ENCODE measurements around the gene INAFM2.

INAFM2 gene

DNA sequence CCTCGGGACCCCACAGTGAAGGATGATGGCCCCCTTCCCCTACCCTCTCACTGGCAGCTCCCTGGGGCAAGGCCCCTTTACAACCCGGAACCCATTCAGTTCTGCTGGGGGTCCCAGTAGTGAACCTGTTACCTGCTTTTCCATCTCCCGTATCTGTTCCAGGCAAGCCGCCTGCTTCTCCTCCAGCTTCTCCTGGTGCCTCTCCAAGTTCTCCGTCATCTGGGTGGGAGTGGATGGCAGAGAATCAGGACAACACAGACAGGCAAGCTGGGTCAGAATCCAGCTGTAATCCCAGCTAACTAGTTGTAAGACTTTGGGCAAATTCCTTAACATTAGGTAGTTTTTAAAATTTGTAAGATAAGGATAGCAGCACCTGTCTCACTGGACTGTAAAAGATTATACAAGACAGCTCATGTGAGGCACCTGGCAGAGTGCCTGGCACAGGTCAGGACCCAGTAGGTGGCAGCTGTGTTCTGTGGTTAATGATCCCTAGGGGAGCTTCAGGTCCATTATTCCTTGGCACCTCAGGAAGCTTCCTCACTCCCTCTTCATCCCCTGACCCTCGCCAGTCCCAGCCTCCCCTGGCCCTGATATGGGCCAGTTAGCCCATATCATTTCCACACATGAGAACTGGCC lies 34.2 kb upstream of the INAFM2 start:
- H4K20me1 ChIP-seq (ENCODE audit: insufficient read depth): no peaks in the 10 kb centered on the region
- H3K4me1 ChIP-seq (ENCODE audit: low read depth, poor library complexity, severe bottlenecking): no peaks in the 10 kb centered on the region
- H3K36me3 ChIP-seq (ENCODE audit: insufficient read depth): no peaks in the 10 kb centered on the region
- peaks cover 34% of the 10 kb centered on the region; the same call in 1 of the 2 replicates for H3K27me3 ChIP-seq (ENCODE audit: insufficient read depth, low read depth)
- no peak overlapping the region for H3K9ac ChIP-seq
- no peak overlapping the region for H3K4me3 ChIP-seq (IDR thresholded peaks at IDR 0.05; ENCODE audit: insufficient read depth, low read depth, low read length)
- TF ChIP-seq, protein P1, sequence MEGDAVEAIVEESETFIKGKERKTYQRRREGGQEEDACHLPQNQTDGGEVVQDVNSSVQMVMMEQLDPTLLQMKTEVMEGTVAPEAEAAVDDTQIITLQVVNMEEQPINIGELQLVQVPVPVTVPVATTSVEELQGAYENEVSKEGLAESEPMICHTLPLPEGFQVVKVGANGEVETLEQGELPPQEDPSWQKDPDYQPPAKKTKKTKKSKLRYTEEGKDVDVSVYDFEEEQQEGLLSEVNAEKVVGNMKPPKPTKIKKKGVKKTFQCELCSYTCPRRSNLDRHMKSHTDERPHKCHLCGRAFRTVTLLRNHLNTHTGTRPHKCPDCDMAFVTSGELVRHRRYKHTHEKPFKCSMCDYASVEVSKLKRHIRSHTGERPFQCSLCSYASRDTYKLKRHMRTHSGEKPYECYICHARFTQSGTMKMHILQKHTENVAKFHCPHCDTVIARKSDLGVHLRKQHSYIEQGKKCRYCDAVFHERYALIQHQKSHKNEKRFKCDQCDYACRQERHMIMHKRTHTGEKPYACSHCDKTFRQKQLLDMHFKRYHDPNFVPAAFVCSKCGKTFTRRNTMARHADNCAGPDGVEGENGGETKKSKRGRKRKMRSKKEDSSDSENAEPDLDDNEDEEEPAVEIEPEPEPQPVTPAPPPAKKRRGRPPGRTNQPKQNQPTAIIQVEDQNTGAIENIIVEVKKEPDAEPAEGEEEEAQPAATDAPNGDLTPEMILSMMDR (conservative IDR thresholded peaks at IDR 0.05; ENCODE audit: low read depth, low read length): no peak
- no peak overlapping the region for H3K4me2 ChIP-seq
- H3K79me2 ChIP-seq (ENCODE audit: insufficient read depth, low read depth): no peaks in the 10 kb centered on the region
- no peak overlapping the region for H3K27ac ChIP-seq
- H2AFZ ChIP-seq (ENCODE audit: low read depth): no peak overlapping the region

DNA sequence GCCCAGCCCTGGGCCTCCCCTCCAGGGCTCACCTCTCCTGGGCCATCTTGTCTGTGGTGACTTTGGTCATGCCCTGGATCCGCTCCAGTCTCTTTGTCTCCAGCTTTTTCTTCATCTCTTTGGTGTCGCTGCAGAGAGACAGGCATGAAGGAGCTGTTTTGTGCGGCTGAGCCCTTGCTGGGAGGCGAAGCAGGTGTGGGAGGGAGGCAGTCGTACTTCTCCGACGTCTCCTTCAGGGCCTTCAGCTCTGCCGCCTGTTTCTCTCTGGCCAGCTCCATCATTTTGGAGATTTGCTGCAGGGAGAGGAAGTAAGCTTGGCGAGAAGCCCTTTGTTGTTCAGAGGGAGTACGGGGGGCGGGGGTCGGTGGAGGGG lies 33.0 kb upstream of the INAFM2 start:
- Histone ChIP-seq H3K4me2 (no peak overlapping the region), H3K4me3 (IDR thresholded peaks at IDR 0.05; ENCODE audit: insufficient read depth, low read depth, low read length) (no peak overlapping the region), H3K36me3 (ENCODE audit: insufficient read depth) (no peaks in the 10 kb centered on the region), H4K20me1 (ENCODE audit: insufficient read depth) (no peaks in the 10 kb centered on the region), H3K27me3 (ENCODE audit: insufficient read depth, low read depth) (peaks cover 34% of the 10 kb centered on the region; the same call in 1 of the 2 replicates), H3K9ac (no peak overlapping the region), H2AFZ (ENCODE audit: low read depth) (no peak overlapping the region), H3K79me2 (ENCODE audit: insufficient read depth, low read depth) (no peaks in the 10 kb centered on the region), H3K4me1 (ENCODE audit: low read depth, poor library complexity, severe bottlenecking) (no peaks in the 10 kb centered on the region), H3K27ac (no peak overlapping the region)
- TF ChIP-seq, protein P1 (conservative IDR thresholded peaks at IDR 0.05; ENCODE audit: low read depth, low read length): no peak

DNA sequence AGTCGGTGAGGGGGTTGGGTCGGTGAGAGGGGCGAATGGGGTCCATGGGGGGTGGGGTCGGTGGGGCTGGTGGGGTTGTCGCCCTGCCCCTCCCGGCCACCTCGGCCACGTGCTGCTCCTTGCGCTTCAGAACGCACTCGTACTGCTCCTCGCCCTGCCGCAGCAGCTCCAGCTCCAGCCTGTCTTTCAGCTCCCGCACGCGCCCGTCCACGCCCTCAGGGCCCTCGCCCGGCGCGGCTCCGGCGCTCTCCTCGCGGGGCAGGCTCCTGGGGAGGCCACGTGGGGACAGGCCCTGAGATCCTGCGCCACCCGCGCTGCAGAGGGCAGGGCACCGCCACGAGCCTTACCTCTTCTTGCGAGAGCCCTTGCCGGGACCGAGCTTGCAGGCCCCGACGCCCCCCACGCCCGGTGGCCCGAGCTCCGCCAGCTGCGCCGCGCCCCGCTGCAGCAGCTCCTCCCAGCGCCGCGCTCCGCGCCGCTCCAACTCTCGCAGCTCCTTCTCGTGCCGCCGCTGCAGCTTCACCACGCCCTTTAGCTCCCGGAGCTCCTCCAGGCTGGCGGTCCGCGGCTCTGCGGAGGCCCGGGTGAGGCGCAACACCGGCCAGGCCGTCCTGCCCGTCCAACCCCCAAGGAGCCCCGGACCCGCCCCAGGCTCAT lies 32.4 kb upstream of the INAFM2 start:
- Histone ChIP-seq H4K20me1 (ENCODE audit: insufficient read depth) (no peaks in the 10 kb centered on the region), H3K79me2 (ENCODE audit: insufficient read depth, low read depth) (no peaks in the 10 kb centered on the region), H3K27ac (no peak overlapping the region), H3K4me1 (ENCODE audit: low read depth, poor library complexity, severe bottlenecking) (no peaks in the 10 kb centered on the region), H2AFZ (ENCODE audit: low read depth) (no peak overlapping the region), H3K4me2 (no peak overlapping the region), H3K36me3 (ENCODE audit: insufficient read depth) (no peaks in the 10 kb centered on the region), H3K9ac (no peak overlapping the region), H3K27me3 (ENCODE audit: insufficient read depth, low read depth) (peaks cover 37% of the 10 kb centered on the region; the same call in 1 of the 2 replicates), H3K4me3 (IDR thresholded peaks at IDR 0.05; ENCODE audit: insufficient read depth, low read depth, low read length) (no peak overlapping the region)
- TF ChIP-seq, protein P1 (conservative IDR thresholded peaks at IDR 0.05; ENCODE audit: low read depth, low read length): no peak

DNA sequence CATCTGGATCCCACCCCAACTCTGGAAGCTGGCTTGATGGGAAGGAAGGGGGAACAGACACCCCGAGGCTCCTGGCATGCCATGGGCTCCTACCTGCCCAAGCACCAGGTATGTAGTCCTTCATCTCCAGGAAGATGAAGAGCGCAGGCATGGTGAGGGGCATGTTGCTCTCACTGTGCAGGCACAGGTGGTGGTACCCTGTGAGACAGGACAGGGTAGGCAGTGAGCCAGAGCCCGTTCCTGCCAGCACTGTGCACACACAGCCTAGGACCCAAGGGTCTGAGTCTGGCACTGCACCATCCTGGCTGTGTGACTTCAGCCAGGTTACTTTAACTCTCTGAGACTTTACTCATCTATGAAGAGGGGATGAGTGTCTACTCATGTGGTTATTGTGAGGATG lies 31.2 kb upstream of the INAFM2 start:
- Histone ChIP-seq H3K36me3 (ENCODE audit: insufficient read depth) (no peaks in the 10 kb centered on the region), H3K4me1 (ENCODE audit: low read depth, poor library complexity, severe bottlenecking) (no peaks in the 10 kb centered on the region), H3K27me3 (ENCODE audit: insufficient read depth, low read depth) (peaks cover 43% of the 10 kb centered on the region; the same call in 1 of the 2 replicates), H2AFZ (ENCODE audit: low read depth) (no peak overlapping the region), H3K27ac (no peak overlapping the region), H3K9ac (no peak overlapping the region), H3K79me2 (ENCODE audit: insufficient read depth, low read depth) (no peaks in the 10 kb centered on the region), H3K4me2 (no peak overlapping the region), H4K20me1 (ENCODE audit: insufficient read depth) (no peaks in the 10 kb centered on the region), H3K4me3 (IDR thresholded peaks at IDR 0.05; ENCODE audit: insufficient read depth, low read depth, low read length) (no peak overlapping the region)
- TF ChIP-seq, protein P1 (conservative IDR thresholded peaks at IDR 0.05; ENCODE audit: low read depth, low read length): no peak
